ENCODE results near the gene RPTOR.
A peak's percentile ranks its signal among the peaks of the same experiment; 100 is the strongest.

The RPTOR gene

DNA sequence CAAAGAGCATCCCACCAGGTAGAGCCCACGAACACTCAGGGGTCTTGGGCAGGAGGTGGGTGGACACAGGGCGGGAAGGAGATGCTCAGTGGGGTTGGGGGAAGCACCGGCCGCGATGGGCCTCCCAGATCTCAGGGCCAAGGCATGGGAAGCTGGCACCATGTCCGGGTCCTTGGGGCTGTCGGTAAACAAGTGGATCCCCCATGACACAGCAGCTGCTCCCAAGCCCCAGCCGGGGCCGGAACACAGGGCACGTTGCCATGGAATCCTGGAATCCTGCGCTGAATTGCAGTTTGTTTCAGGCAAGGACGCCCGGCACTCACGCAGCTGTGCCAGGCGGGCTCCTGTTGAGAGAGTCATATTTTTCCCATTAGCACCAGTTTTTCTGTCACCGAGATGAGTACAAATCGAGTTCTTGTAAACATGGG lies 424.0 kb downstream of the RPTOR start:
- no peak for DNase-seq
- TF ChIP-seq GATA1 (IDR thresholded peaks at IDR 0.05; ENCODE audit: low read depth, low read length) = no peak
- no peak for TF ChIP-seq POLR2A (IDR thresholded peaks at IDR 0.05; ENCODE audit: low read length)

DNA sequence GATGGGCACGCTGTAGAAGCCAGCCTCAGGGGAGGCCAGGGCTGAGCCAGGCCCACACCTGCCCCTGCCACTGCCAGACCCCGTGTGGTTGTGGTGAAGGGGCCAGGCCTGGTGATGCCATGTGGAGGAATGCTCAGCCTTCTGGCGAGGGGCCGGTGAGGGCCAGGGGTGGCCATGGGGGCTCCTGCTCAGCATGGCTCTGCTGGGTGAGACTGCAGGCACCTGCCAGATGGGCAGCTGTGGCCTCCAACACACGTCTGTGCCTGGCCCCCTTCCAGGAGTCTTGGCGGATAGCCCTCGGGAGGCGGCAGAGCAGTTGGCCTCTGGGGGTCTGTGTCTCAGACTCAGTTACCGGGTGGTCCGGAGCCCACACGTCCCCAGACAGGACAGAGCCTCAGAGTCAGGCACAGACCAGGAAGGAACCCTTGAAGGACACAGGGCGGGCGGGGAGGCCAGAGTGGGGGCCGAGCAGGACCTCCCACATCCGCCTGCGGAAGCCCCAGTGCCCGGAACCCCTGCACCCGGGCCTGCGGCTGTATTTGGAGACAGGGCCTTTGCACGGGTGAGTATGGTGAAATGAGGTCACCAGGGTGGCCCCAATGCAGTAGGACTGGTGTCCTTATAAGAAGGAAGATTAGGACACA lies 424.5 kb downstream of the RPTOR start:
- no peak for DNase-seq
- no peak for TF ChIP-seq POLR2A (IDR thresholded peaks at IDR 0.05; ENCODE audit: low read length)
- TF ChIP-seq GATA1 (IDR thresholded peaks at IDR 0.05; ENCODE audit: low read depth, low read length) = no peak

DNA sequence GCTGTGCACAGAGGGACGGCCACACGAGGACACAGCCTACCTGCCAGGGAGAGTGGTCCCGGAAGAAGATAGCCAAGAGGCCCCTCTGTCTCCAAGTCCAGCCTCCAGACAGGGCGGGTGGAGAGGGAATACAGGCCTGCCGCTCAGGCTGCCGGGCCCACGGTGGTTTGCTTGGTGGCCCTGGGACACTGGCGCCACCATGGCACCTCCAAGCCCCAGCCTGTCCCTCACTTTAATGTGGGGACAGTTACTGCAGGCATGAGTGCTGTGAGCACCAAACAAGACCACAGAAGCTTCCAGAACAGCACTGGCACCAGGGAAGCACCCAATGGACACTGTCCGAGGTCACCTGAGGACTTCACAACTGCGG lies 425.0 kb downstream of the RPTOR start:
- DNase-seq = no peak
- TF ChIP-seq GATA1 (IDR thresholded peaks at IDR 0.05; ENCODE audit: low read depth, low read length) (no peak), POLR2A (IDR thresholded peaks at IDR 0.05; ENCODE audit: low read length) (no peak)

- peak; percentile 21 to 29 for DNase-seq
Observed at GRCh38 chr17:80970044-80970761, 425.6 kb downstream of the RPTOR start.

DNA sequence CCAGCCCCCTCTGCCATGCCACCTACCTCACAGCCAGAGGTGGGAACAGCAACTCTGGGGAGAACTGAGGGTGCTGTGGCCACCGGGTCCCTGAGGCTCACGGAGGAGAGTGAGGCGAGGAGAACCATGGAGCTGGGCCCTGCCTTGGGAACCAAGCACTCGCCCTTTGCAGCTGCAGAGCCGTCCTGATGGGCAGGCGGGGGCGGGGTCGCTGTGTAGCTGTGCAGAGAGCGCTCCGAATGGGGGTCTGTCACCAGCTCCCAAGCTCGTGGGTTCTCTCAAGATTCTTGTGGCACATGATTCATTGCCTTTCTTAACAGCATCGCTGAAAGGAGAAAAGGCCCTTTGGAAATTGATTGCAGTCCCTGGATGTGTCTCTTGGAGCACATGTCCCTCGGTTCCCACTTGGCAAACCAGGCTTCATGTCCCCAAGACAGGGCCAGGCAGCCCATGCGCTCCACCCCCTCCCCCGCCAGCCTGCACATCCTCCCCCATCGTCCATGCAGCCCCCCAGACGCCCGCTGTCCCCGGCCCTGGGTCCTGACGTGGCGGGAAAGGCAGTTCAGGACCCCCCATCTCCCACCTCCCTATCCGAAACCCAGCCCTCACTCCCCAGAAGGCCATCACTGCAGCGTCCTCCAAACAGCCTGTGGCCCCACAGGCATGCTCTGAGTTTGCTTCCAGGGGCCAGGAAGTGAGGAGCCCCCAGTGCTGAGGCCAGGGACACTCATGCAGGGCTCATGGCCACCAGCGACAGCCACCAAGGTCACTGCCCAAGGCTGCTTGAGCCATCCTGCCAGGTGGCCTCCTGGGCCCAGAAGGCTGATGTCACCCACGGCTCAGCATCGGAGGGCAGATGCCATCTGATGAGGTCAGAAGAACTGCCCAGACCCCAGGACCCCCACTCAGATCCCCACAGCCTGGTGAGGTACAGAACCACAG lies 426.4 kb downstream of the RPTOR start:
- TF ChIP-seq GATA1 (IDR thresholded peaks at IDR 0.05; ENCODE audit: low read depth, low read length) = no peak
- DNase-seq = no peak

More at GRCh38 chr17:80970044-80970761, 425.6 kb downstream of the RPTOR start:
- TF ChIP-seq POLR2A (IDR thresholded peaks at IDR 0.05; ENCODE audit: low read length) = no peak
- no peak for TF ChIP-seq GATA1 (IDR thresholded peaks at IDR 0.05; ENCODE audit: low read depth, low read length)

DNA sequence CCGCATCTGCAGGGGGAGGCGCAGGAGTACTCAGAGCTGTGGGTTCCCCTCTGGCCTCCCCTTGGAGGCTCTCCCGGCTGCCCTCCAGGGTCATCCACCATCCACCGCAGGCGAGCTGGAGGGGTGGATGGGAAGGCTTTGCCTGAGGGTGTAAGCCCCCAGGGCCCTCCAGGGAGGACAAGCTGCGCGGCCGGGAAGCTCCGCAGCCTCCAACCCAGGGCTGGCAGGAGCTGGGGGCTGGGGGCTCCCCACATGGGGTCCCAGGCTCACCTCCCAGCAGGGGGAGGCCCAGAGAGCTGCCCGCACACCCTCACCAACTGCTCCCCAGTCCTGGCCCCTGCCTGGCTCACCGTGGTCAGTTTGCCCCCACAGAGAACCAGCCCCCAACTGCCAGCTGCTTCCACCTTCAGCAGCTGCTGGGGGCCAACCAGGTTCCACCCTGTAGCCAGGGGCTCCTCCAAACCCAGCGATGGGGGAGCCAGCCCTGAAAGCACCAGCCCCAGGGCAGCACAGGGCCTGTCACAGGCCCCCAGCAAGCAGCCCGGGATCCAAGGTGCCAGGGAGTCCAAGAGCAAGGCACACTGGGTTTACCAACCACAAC lies 427.2 kb downstream of the RPTOR start:
- TF ChIP-seq POLR2A (IDR thresholded peaks at IDR 0.05; ENCODE audit: low read length) = no peak
- no peak for TF ChIP-seq GATA1 (IDR thresholded peaks at IDR 0.05; ENCODE audit: low read depth, low read length)
- DNase-seq = no peak

DNA sequence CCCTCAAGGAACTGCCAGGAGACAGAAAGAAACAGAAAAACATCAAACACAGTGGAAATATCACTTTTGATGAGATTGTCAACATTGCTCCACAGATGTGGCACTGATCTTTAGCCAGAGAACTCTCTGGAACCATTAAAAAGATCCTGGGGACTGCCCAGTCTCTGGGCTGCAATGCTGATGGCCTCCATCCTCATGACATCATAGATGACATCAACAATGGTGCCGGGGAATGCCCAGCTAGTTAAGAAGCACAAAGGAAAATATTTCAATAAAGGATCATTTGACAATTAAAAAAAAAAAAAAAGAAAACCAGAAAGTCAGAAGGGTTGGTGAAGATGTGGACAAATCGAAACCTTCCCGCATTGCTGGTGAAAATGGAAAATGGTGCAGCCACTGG lies 432.1 kb downstream of the RPTOR start:
- no peak for DNase-seq
- no peak for TF ChIP-seq GATA1 (IDR thresholded peaks at IDR 0.05; ENCODE audit: low read depth, low read length)
- no peak for TF ChIP-seq POLR2A (IDR thresholded peaks at IDR 0.05; ENCODE audit: low read length)

- TF ChIP-seq POLR2A (IDR thresholded peaks at IDR 0.05; ENCODE audit: low read length) = no peak
- TF ChIP-seq GATA1 (IDR thresholded peaks at IDR 0.05; ENCODE audit: low read depth, low read length) = no peak
- DNase-seq = no peak
Observed at GRCh38 chr17:80977172-80977571, 432.5 kb downstream of the RPTOR start.

DNA sequence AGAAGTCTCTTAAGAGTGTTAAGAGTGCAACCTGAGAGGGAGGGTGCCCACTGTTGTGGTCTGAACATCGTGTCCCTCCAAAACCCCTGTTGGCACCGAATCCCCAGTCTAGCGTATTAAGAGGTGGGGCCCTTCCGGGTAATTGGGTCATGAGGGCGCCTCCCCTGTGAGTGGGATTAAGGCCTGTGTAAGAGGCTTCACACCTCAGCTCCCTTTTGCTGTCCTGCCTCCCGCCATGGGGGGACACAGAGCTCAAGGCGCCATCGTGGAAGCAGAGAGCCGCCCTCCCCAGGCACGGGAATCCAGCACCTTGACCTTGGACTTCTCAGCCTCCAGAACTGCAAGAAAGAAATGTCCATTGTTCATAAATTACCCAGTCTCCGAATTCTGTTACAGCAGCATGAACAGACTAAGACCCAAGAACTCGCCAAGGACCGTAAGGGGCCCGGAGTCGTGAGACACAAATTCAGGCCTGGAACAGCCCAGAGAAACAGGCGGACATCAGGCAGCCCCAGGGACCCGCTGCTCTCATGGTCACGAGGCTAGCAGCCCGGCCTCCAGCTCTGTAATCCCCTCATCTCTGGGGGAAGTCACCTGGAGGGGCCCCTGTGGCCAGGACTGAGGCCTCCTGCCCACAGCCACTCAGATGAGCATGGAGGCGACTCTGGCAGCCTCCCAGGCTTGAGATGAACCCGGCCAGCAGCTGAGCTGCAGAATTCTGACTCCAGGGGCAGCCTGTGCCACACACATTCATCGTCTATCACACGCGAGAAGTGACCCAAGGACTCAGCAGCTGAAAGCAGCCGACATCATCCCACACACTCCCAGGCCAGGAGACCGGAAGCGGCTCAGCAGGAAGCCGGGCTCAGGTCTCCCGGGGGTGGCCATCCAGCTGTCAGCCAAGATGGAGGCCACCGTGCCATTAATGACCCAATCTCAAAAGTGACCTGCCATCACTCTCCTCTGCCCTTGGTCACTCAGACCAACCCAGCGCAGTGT lies 434.2 kb downstream of the RPTOR start:
- TF ChIP-seq GATA1 (IDR thresholded peaks at IDR 0.05; ENCODE audit: low read depth, low read length) = no peak
- TF ChIP-seq POLR2A (IDR thresholded peaks at IDR 0.05; ENCODE audit: low read length) = no peak

DNA sequence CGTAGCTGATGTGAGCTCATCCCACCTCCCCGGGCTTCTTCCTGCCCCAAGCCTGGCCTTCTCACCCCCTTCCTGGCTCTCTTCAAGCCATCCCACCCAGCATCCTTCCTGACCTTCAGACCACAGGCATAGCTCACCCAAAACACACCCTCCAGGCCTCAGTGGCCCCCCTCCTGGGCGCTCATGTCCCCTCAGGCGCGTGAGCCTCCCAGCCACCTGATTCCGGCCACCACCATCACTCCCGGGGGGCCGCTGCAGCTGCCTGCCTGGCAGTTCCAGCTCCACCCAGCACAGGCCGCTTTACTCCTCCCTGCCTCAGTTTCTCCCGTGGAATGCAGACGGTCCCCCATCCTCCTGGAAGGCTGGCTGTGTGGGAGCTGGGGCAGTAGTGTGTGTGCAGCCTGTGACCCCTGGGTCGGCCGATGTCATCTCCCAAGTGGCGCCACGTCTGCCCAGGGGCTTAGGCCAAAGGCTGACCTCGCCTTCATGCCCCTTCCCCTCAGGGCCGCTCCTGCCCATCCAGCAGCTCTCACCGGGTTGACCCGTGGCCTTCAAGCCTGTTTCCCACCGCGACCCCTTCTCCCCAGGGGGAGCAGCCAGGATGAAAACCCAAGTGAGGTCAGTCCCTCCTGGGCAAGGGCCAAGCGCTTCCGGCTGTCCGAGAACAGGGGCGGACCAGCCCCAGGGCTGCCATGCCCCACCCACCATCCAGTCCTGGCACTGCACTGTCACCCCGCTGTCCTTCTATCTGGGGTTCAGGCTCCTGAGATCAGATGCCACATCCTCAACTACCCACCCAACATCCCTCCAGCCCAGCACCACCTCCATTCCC lies 435.1 kb downstream of the RPTOR start:
- DNase-seq = no peak
- TF ChIP-seq GATA1 (IDR thresholded peaks at IDR 0.05; ENCODE audit: low read depth, low read length) (no peak), POLR2A (IDR thresholded peaks at IDR 0.05; ENCODE audit: low read length) (no peak)

More for the DNA sequence above, 434.2 kb downstream of the RPTOR start:
- no peak for DNase-seq

DNA sequence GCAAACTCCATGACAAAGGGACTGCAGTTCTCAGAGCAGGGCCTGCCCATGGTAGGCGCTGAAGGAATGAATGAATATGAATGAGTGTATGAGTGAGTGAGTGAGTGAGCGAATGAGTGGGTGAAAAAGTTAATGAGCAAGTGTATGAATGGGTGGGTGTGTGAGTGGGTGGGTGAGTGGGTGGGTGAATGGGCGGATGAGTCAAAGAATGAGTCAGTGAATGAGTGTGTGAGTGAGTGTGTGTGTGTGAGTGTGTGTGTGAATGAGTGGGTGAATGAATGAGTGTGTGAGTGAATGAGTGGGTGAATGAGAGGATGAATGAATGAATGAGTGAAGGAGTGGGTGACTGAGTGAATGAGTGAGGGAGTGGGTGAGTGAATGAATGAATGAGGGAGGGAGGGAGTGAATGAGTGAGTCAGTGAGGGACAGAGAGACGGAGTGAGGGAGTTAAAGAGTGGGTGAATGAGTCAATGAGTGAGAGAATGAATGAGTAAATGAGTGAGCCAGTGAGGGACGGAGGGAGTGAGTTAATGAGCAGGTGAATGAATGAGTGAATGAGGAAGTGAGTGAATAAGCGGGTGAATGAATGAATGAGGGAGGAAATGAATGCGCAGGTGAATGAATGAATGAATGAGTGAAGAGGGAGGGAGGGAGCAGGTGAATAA lies 435.9 kb downstream of the RPTOR start:
- no peak for TF ChIP-seq GATA1 (IDR thresholded peaks at IDR 0.05; ENCODE audit: low read depth, low read length)
- no peak for TF ChIP-seq POLR2A (IDR thresholded peaks at IDR 0.05; ENCODE audit: low read length)
- no peak for DNase-seq

Data from erythroblast (primary cell).